ENCODE data around the gene TRIM39. TPM values are rescaled to one million over a fixed set of nuclear protein-coding genes. Genes with fewer than 3 reads are reported as not detected.

TRIM39 gene
- polyA plus RNA-seq, 4 donors, result 8.9 to 12.0 (median 9.4) TPM

- no peak overlapping the region for H3K27ac ChIP-seq (ENCODE audit: low read depth in 1 of 3, low read length in 2 of 3)
- H3K4me3 ChIP-seq (ENCODE audit: low read depth in 1 of 3, low read length in 3 of 3), result no peak overlapping the region
- no peaks in the 10 kb centered on the region for H3K27me3 ChIP-seq (ENCODE audit: control insufficient read depth in 3 of 3, insufficient read depth in 3 of 3, low read length in 3 of 3)
- H3K4me1 ChIP-seq (ENCODE audit: control insufficient read depth in 3 of 3, insufficient read depth in 2 of 3, low read depth in 1 of 3, low read length in 2 of 3), result peaks cover 0 to 8% (median 5%) of the 10 kb centered on the region in 3 donors
- no peak for FAIRE-seq
- WGBS, 3 donors, result 53 to 83% (median 78%) methylated on average over 3 of the region's 3 CpGs
- no peaks in the 10 kb centered on the region for H3K9me3 ChIP-seq (ENCODE audit: control insufficient read depth in 2 of 2, insufficient read depth in 1 of 2, low read depth in 1 of 2, low read length in 1 of 2)
- peaks cover 0 to 15% (median 3%) of the 10 kb centered on the region in 3 donors for H3K36me3 ChIP-seq (ENCODE audit: control insufficient read depth in 3 of 3, insufficient read depth in 2 of 3, low read depth in 1 of 3, low read length in 3 of 3)
- DNase-seq, result no peak
Measured at GRCh38 chr6:30348957-30349356, 22.2 kb downstream of the TRIM39 start.

GRCh38 chr6:30349421-30350177 lies 22.9 kb downstream of the TRIM39 start:
- no peak overlapping the region for H3K27ac ChIP-seq (ENCODE audit: low read depth in 1 of 3, low read length in 2 of 3)
- no peak overlapping the region for H3K4me3 ChIP-seq (ENCODE audit: low read depth in 1 of 3, low read length in 3 of 3)
- peaks cover 0 to 15% (median 3%) of the 10 kb centered on the region in 3 donors for H3K36me3 ChIP-seq (ENCODE audit: control insufficient read depth in 3 of 3, insufficient read depth in 2 of 3, low read depth in 1 of 3, low read length in 3 of 3)
- H3K27me3 ChIP-seq (ENCODE audit: control insufficient read depth in 3 of 3, insufficient read depth in 3 of 3, low read length in 3 of 3), result no peaks in the 10 kb centered on the region
- DNase-seq (no peak), FAIRE-seq (no peak)
- no peaks in the 10 kb centered on the region for H3K9me3 ChIP-seq (ENCODE audit: control insufficient read depth in 2 of 2, insufficient read depth in 1 of 2, low read depth in 1 of 2, low read length in 1 of 2)
- H3K4me1 ChIP-seq (ENCODE audit: control insufficient read depth in 3 of 3, insufficient read depth in 2 of 3, low read depth in 1 of 3, low read length in 2 of 3), result peaks cover 0 to 8% (median 4%) of the 10 kb centered on the region in 3 donors
- 48 to 72% (median 60%) methylated on average over 3 of the region's 3 CpGs for WGBS, 3 donors

GRCh38 chr6:30350524-30350923 lies 23.8 kb downstream of the TRIM39 start:
- 39 to 83% (median 54%) methylated on average over 1 of the region's 1 CpG for WGBS, 3 donors
- Histone ChIP-seq H3K9me3 (ENCODE audit: control insufficient read depth in 2 of 2, insufficient read depth in 1 of 2, low read depth in 1 of 2, low read length in 1 of 2) (no peaks in the 10 kb centered on the region), H3K27me3 (ENCODE audit: control insufficient read depth in 3 of 3, insufficient read depth in 3 of 3, low read length in 3 of 3) (no peaks in the 10 kb centered on the region), H3K27ac (ENCODE audit: low read depth in 1 of 3, low read length in 2 of 3) (no peak overlapping the region), H3K36me3 (ENCODE audit: control insufficient read depth in 3 of 3, insufficient read depth in 2 of 3, low read depth in 1 of 3, low read length in 3 of 3) (peaks cover 0 to 15% (median 3%) of the 10 kb centered on the region in 3 donors), H3K4me3 (ENCODE audit: low read depth in 1 of 3, low read length in 3 of 3) (no peak overlapping the region), H3K4me1 (ENCODE audit: control insufficient read depth in 3 of 3, insufficient read depth in 2 of 3, low read depth in 1 of 3, low read length in 2 of 3) (peaks cover 0 to 8% (median 2%) of the 10 kb centered on the region in 3 donors)
- FAIRE-seq, result no peak
- DNase-seq, result no peak

GRCh38 chr6:30352550-30352949 lies 25.8 kb downstream of the TRIM39 start:
- 79 to 90% (median 89%) methylated on average over 2 of the region's 2 CpGs for WGBS, 3 donors

GRCh38 chr6:30355281-30355680 lies 28.6 kb downstream of the TRIM39 start:
- FAIRE-seq (no peak), DNase-seq (no peak)
- no peaks in the 10 kb centered on the region for H3K36me3 ChIP-seq (ENCODE audit: control insufficient read depth in 3 of 3, insufficient read depth in 2 of 3, low read depth in 1 of 3, low read length in 3 of 3)
- peaks cover 0 to 12% (median 0%) of the 10 kb centered on the region in 3 donors for H3K4me1 ChIP-seq (ENCODE audit: control insufficient read depth in 3 of 3, insufficient read depth in 2 of 3, low read depth in 1 of 3, low read length in 2 of 3)
- no peaks in the 10 kb centered on the region for H3K9me3 ChIP-seq (ENCODE audit: control insufficient read depth in 2 of 2, insufficient read depth in 1 of 2, low read depth in 1 of 2, low read length in 1 of 2)
- 63 to 78% (median 69%) methylated on average over 4 of the region's 4 CpGs for WGBS, 3 donors
- H3K27ac ChIP-seq (ENCODE audit: low read depth in 1 of 3, low read length in 2 of 3), result no peak overlapping the region
- H3K27me3 ChIP-seq (ENCODE audit: control insufficient read depth in 3 of 3, insufficient read depth in 3 of 3, low read length in 3 of 3), result peaks cover 5 to 23% (median 11%) of the 10 kb centered on the region in 3 donors
- H3K4me3 ChIP-seq (ENCODE audit: low read depth in 1 of 3, low read length in 3 of 3), result no peak overlapping the region

More at GRCh38 chr6:30352550-30352949, 25.8 kb downstream of the TRIM39 start:
- Histone ChIP-seq H3K4me1 (ENCODE audit: control insufficient read depth in 3 of 3, insufficient read depth in 2 of 3, low read depth in 1 of 3, low read length in 2 of 3) (peaks cover 0 to 6% (median 0%) of the 10 kb centered on the region in 3 donors), H3K36me3 (ENCODE audit: control insufficient read depth in 3 of 3, insufficient read depth in 2 of 3, low read depth in 1 of 3, low read length in 3 of 3) (peaks cover 0 to 7% (median 0%) of the 10 kb centered on the region in 3 donors), H3K27ac (ENCODE audit: low read depth in 1 of 3, low read length in 2 of 3) (no peak overlapping the region), H3K27me3 (ENCODE audit: control insufficient read depth in 3 of 3, insufficient read depth in 3 of 3, low read length in 3 of 3) (no peaks in the 10 kb centered on the region), H3K9me3 (ENCODE audit: control insufficient read depth in 2 of 2, insufficient read depth in 1 of 2, low read depth in 1 of 2, low read length in 1 of 2) (no peaks in the 10 kb centered on the region), H3K4me3 (ENCODE audit: low read depth in 1 of 3, low read length in 3 of 3) (no peak overlapping the region)
- no peak for FAIRE-seq
- DNase-seq, result no peak

GRCh38 chr6:30356536-30356935 lies 29.8 kb downstream of the TRIM39 start:
- Histone ChIP-seq H3K27me3 (ENCODE audit: control insufficient read depth in 3 of 3, insufficient read depth in 3 of 3, low read length in 3 of 3) (peaks cover 5 to 25% (median 12%) of the 10 kb centered on the region in 3 donors), H3K4me3 (ENCODE audit: low read depth in 1 of 3, low read length in 3 of 3) (no peak overlapping the region), H3K27ac (ENCODE audit: low read depth in 1 of 3, low read length in 2 of 3) (no peak overlapping the region), H3K9me3 (ENCODE audit: control insufficient read depth in 2 of 2, insufficient read depth in 1 of 2, low read depth in 1 of 2, low read length in 1 of 2) (no peaks in the 10 kb centered on the region), H3K4me1 (ENCODE audit: control insufficient read depth in 3 of 3, insufficient read depth in 2 of 3, low read depth in 1 of 3, low read length in 2 of 3) (peaks cover 0 to 12% (median 0%) of the 10 kb centered on the region in 3 donors), H3K36me3 (ENCODE audit: control insufficient read depth in 3 of 3, insufficient read depth in 2 of 3, low read depth in 1 of 3, low read length in 3 of 3) (no peaks in the 10 kb centered on the region)
- no peak for FAIRE-seq
- WGBS, 3 donors, result 21 to 51% (median 24%) methylated on average over 1 of the region's 1 CpG
- peak; percentile 8 to 55 for DNase-seq

GRCh38 chr6:30357678-30358540 lies 31.2 kb downstream of the TRIM39 start:
- Histone ChIP-seq H3K4me3 (ENCODE audit: low read depth in 1 of 3, low read length in 3 of 3) (peak overlapping the region in 2 of 3 donors; percentile 8 to 44), H3K36me3 (ENCODE audit: control insufficient read depth in 3 of 3, insufficient read depth in 2 of 3, low read depth in 1 of 3, low read length in 3 of 3) (no peaks in the 10 kb centered on the region), H3K27me3 (ENCODE audit: control insufficient read depth in 3 of 3, insufficient read depth in 3 of 3, low read length in 3 of 3) (peaks cover 5 to 29% (median 12%) of the 10 kb centered on the region in 3 donors), H3K9me3 (ENCODE audit: control insufficient read depth in 2 of 2, insufficient read depth in 1 of 2, low read depth in 1 of 2, low read length in 1 of 2) (no peaks in the 10 kb centered on the region), H3K4me1 (ENCODE audit: control insufficient read depth in 3 of 3, insufficient read depth in 2 of 3, low read depth in 1 of 3, low read length in 2 of 3) (peaks cover 0 to 12% (median 0%) of the 10 kb centered on the region in 3 donors), H3K27ac (ENCODE audit: low read depth in 1 of 3, low read length in 2 of 3) (peak overlapping the region in 1 of 3 donors; percentile 10)
- DNase-seq (peak; percentile 42 to 75), FAIRE-seq (no peak)
- 4 to 10% (median 7%) methylated on average over 39 to 40 of the region's 40 CpGs for WGBS, 3 donors

GRCh38 chr6:30359276-30359675 lies 32.5 kb downstream of the TRIM39 start:
- FAIRE-seq (no peak), DNase-seq (no peak)
- Histone ChIP-seq H3K9me3 (ENCODE audit: control insufficient read depth in 2 of 2, insufficient read depth in 1 of 2, low read depth in 1 of 2, low read length in 1 of 2) (no peaks in the 10 kb centered on the region), H3K36me3 (ENCODE audit: control insufficient read depth in 3 of 3, insufficient read depth in 2 of 3, low read depth in 1 of 3, low read length in 3 of 3) (no peaks in the 10 kb centered on the region), H3K4me1 (ENCODE audit: control insufficient read depth in 3 of 3, insufficient read depth in 2 of 3, low read depth in 1 of 3, low read length in 2 of 3) (peaks cover 0 to 12% (median 0%) of the 10 kb centered on the region in 3 donors), H3K27ac (ENCODE audit: low read depth in 1 of 3, low read length in 2 of 3) (no peak overlapping the region), H3K4me3 (ENCODE audit: low read depth in 1 of 3, low read length in 3 of 3) (no peak overlapping the region), H3K27me3 (ENCODE audit: control insufficient read depth in 3 of 3, insufficient read depth in 3 of 3, low read length in 3 of 3) (peaks cover 5 to 35% (median 13%) of the 10 kb centered on the region in 3 donors)
- WGBS, 3 donors, result 44 to 64% (median 57%) methylated on average over 5 of the region's 5 CpGs
